GM18499 (cell line): ENCODE measurements around the gene MXI1.
A peak's percentile ranks its signal among the peaks of the same experiment; 100 is the strongest.
"Not testable (repeated sequence)": the region's sequence is repeated elsewhere in the genome, so short reads cannot be mapped to it uniquely, and the experiment has no call there.

Experiments
- ATAC-seq: cut with Tn5 transposase; IDR thresholded peaks from one replicate; pipeline ENCODE4 v1.9.1; 2021; ENCODE audit warnings: moderate number of reproducible peaks; ENCODE audit not compliant: insufficient read depth, unreplicated experiment

The MXI1 gene

GRCh38 chr10:110269374-110270318 lies 62.2 kb downstream of the MXI1 start:
- no peak for ATAC-seq

GRCh38 chr10:110272995-110273394 lies 65.6 kb downstream of the MXI1 start:
- not testable (repeated sequence) for ATAC-seq

- ATAC-seq, result no peak
Measured at GRCh38 chr10:110273474-110273873, 66.1 kb downstream of the MXI1 start.

- ATAC-seq, result no peak
Measured at GRCh38 chr10:110274072-110274627, 66.7 kb downstream of the MXI1 start.

GRCh38 chr10:110274647-110275046 lies 67.2 kb downstream of the MXI1 start:
- no peak for ATAC-seq

- ATAC-seq, result no peak
Measured at GRCh38 chr10:110275128-110275729, 67.8 kb downstream of the MXI1 start.

- no peak for ATAC-seq
Measured at GRCh38 chr10:110276603-110277002, 69.2 kb downstream of the MXI1 start.

GRCh38 chr10:110277591-110277990 lies 70.2 kb downstream of the MXI1 start:
- ATAC-seq, result no peak

- no peak for ATAC-seq
Measured at GRCh38 chr10:110278562-110279406, 71.4 kb downstream of the MXI1 start.

GRCh38 chr10:110279407-110279986 lies 72.1 kb downstream of the MXI1 start:
- ATAC-seq, result no peak

- no peak for ATAC-seq
Measured at GRCh38 chr10:110284262-110284661, 76.9 kb downstream of the MXI1 start.

GRCh38 chr10:110285501-110285900 lies 78.1 kb downstream of the MXI1 start:
- no peak for ATAC-seq

- no peak for ATAC-seq
Measured at GRCh38 chr10:110286841-110287240, 79.4 kb downstream of the MXI1 start.

- no peak for ATAC-seq
Measured at GRCh38 chr10:110296966-110297365, 89.6 kb downstream of the MXI1 start.

GRCh38 chr10:110300486-110300986 lies 93.1 kb downstream of the MXI1 start:
- ATAC-seq, result no peak

- ATAC-seq, result no peak
Measured at GRCh38 chr10:110303681-110304080, 96.3 kb downstream of the MXI1 start.

GRCh38 chr10:110304394-110304779 lies 97.0 kb downstream of the MXI1 start:
- ATAC-seq, result no peak

- peak; percentile 88 for ATAC-seq
Measured at GRCh38 chr10:110304780-110305421, 97.5 kb downstream of the MXI1 start, which contains the start of gene SMNDC1. Gene SMNDC1 (minus strand): TSS chr10:110304920. CDS start chr10:110303587, 1,333 bp downstream.

GRCh38 chr10:110305767-110306451 lies 98.5 kb downstream of the MXI1 start:
- ATAC-seq, result peak; percentile 36
